Anterior cingulate cortex (tissue), 58 donors: ENCODE results near the gene ATP6V1C2.

Source experiments
- DNase-seq, 58 donors: peaks; one replicate each; lab custom pipeline; 2025; lab: John Stamatoyannopoulos, UW

Gene ATP6V1C2

DNA sequence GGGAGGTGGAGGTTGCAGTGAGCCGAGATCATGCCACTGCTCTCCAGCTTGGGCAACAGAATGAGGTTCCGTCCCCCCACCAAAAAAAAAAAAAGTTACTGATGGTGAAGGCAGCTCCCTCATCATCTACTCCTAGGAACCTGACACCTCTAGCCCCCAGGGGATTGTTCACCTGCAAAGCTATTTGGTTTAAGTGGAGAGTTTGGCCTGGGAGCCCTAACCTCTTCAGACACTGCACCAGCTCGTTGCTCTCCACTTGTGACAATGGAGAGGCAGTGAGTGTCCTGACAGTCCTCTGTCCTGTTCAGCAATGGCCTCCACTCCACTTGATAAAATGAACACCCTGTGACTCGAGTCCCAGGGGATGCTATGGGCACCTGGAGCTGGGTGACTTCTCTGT is 43.5 kb downstream of the ATP6V1C2 start:
- no peak for DNase-seq

DNA sequence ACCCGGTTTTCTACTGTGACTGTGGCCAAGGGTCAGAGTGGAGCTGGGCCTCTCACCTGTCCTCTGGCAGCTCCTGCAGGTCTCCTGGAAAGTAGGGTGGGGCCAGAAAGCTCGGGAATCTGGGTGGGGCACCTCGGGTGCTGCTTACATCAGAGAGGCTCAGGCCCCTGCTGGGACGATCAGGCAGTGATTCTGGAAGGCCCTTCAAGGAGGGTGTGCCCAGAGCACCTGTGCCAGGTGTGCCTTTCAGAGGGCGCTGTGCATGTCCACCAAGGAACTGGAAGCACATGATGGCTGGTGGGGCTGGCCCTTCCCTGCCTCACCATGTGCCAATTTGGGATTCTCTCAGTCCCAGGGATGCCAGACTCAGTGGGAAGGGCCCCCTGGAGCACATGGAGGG is 44.0 kb downstream of the ATP6V1C2 start:
- no peak for DNase-seq

DNA sequence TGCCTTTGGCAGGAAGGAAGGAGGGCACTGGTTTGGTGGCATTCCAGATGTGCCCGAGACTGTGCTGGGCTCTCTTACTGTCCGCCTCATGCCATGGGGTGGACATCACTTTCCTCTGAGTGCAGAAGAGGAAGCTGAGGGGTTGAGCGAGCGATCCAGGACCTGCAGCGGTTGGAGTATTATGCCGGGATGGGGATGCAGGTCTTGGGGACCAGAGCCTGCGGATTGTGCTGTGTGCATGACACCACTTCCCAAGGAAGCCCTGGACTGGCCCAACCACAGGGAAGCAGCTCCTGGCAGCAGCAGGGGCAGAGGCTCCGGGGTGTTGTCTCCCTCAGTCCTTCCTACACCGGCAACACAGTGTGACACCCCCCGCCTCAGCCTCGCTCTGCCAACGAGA is 44.5 kb downstream of the ATP6V1C2 start:
- no peak for DNase-seq

DNA sequence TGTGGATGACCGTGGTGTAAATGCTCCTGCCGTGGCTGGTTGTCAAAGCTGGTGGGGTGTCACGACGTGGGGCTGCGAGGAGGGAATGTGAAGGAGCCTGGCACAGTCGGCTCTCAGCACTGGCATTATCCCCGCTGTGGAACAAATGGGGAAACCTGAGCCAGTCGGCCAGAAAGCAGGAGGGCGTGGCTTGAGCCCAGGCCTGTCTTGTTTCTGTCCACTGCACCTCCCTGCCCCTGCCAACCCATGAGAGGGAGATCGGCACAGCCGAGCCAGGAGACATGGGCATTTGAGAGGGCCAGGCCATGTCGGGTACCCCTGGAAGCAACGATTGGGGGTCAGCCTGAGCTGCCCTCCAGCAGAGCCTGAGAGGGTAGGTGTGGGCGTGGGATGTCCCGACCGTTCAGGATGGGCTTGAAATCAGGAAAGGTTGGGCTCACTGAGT is 46.7 kb downstream of the ATP6V1C2 start:
- DNase-seq = no peak

DNA sequence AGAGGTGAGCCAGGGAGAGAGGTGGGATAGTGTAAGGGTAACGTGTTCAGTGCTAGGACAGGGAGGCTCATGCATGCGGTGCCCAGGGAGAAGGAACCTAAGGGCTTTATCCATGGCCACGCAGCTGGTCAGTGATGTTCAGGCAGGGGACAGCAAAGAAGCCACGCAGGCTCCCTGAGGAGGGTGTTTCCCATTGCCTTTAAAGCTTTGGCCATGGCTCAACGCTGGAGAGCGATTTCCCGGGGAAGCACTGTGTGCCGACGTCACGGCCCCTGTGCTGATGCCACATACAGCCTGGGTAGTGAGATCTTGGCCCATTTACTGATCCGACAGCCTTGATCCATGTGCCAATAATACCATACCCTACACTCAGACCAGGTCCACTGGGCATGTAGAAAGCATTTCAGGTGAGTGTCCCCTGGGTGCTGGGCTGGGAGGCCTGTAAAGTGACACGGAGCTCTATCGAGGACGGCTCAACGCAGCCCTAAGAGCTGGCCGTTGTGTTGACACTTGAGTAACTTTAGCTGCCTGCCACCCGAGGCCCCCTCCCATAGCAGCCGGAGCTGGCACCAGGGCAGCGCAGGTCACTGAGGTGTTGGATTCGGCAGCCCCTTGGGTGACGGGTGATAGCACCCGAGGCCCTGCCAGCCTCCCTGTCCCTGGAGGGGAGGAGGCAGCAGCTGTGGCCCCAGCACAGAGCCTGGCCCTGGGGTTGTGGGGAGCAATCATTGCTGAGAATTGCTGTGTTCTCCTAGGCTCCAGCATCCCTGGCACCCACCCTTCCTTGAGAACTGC is 49.7 kb downstream of the ATP6V1C2 start:
- DNase-seq = no peak

DNA sequence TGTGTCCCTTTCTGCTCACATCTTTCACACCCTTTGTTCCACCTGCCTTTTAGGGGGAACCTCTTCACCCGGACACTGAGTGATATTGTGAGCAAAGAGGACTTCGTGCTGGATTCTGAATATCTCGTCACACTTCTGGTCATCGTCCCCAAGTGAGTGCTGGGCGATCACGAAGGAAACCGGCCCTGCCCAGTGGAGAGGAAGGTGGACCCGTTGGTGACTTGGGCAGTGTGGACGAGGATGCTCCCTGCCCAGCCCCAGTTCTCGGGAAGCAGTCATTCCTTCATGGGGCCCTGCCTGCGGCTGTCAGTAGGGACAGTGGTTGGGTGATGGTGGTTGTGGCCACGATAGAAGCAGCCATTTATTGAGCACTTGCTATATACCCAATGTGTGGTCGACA is 50.4 kb downstream of the ATP6V1C2 start:
- DNase-seq = no peak

DNA sequence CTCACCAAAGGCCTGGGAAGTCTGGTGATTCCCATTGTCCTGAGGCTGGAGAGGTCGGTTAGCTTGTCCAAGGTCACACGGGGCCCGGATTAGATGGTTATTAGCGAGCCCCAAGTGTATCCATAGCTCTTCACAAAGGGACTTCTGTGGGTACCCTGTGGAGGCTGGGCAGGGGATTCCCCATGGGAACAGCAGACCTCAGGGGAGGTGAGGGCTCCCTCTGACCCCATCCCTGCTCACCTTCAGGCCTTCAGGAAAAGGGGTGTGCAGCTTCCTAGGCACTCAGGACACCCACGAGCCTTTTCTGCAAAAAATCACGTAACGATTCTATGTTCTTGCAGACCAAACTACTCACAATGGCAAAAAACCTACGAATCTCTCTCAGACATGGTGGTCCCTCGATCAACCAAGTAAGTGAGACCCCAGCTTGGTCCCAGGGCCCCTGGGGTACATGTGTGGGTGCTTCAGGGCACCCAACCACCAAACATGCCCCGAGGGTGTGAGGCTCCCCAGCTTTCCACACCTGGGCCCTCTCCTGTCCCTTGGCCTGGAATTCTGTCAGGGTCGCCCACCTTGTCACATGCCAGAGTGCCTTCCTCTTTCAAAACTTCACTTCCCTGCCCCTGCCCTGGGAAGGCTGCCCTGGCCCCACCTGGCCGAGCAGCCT is 50.9 kb downstream of the ATP6V1C2 start:
- DNase-seq = no peak

DNA sequence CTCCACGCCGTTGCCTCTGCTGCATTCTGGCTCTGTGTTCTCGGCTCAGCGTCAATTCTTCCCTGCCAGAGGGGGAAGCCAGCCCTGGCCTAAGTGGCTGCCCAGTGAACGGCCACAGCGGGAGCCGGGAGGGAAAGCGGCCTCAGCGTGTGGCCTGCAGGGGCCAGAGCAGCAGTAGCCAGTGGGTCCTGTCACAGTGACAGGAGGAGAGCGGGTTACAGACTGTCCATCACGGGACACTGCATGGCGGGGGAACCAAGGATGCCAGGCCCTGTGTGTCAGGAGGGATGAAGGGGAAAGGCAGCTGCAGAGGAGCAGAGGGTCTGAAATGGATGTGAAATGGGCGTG is 51.4 kb downstream of the ATP6V1C2 start:
- DNase-seq = no peak

DNA sequence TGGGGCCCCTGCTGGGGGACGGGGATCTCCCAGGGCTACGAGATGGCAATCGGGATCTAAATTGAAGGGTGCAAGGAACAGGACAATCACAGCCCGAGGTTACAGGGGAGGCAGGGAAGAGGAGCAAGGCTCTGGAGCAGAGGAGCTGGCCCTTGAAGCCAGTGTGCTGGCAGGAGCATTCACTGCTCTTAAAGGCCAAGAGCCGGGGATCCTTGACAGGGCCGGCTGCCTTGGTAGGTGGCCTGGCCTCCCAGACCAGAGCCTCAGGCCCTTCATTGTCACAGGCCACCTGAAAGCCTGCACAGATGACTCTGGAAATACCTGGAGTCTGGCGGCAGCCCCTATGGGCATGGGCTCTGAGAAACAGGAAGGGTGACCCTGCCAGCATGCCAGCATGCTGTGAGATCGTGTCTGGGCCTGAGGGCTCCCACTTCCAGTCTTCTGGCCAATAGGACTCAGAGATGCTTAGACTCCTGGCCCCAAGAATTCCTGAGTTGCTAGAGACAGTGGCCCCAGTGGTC is 52.5 kb downstream of the ATP6V1C2 start:
- no peak for DNase-seq

DNA sequence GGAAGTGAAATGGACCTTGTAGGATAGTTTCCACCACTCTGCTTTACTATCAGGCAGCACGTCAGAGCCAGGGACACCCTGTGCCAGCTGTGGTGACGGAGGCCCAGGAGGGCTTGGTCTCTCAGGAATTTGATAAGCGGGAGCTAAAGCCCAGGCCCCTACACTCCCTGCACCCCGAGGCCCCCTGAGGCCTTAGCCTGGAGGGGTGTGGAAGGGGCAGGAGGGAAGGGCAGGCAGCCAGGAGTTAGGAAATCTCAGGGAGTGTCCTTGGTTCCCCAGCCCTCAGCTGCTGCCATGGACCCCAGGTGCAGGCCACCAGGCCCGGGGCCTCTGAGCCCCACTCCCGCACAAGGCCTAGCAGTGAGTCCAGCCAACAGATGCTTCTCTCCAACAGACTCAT is 53.0 kb downstream of the ATP6V1C2 start:
- no peak for DNase-seq

DNA sequence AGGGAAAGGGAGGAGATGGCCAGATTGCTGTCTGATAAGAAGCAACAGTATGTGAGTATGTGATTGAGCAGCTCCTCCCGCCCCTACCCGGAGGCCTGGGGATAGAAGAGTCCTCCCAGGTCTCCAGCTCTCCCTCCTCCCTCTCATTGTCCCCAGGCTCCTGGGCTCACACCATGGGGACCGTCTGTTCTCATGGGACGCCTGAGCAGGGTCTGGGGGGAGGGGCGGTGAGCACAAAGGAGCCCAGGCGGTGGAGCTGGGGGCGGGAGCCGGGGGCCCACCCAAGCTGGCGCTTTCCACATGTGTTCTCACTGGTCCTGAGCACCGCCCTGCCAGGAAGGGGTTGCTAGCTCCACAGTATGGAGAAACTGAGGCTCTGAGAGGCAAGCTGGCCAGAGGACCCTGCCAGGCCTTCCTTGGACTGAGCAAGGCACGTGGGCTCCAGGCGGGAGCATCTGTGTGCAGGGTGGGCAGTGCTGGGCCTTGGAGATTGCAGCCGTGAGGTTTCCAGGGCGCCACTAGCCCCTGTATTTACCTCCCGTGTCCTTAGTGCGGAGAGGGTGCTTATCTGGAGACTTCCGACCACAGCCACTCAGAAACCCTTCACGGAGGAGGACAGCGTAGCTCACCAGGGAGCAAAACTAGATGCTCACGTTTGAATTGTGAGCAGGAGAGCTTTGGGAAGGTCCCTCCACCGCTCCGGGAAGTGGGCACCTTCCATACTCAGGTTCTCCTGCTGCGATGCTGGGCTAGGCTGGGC is 53.8 kb downstream of the ATP6V1C2 start:
- DNase-seq = no peak

DNA sequence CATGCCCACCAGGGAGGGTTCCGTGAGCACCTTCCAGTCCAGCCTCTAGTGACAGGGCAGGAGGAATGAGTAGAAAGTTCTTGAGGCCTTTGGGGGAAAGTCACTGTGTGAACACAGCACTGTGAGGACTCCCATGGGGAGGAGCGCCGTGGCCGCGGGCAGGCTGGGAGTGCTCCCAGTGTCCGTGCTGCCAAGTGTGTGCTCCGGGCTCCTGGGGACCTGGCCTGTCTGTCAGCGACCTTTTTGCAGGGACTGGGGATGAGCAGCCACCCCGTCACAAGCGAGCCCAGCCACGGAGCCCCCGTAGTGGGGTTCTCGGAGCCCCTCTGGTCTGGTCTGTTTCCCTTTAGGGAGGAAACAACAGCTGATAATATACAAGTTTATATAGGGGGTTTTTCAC is 54.4 kb downstream of the ATP6V1C2 start:
- no peak for DNase-seq

DNA sequence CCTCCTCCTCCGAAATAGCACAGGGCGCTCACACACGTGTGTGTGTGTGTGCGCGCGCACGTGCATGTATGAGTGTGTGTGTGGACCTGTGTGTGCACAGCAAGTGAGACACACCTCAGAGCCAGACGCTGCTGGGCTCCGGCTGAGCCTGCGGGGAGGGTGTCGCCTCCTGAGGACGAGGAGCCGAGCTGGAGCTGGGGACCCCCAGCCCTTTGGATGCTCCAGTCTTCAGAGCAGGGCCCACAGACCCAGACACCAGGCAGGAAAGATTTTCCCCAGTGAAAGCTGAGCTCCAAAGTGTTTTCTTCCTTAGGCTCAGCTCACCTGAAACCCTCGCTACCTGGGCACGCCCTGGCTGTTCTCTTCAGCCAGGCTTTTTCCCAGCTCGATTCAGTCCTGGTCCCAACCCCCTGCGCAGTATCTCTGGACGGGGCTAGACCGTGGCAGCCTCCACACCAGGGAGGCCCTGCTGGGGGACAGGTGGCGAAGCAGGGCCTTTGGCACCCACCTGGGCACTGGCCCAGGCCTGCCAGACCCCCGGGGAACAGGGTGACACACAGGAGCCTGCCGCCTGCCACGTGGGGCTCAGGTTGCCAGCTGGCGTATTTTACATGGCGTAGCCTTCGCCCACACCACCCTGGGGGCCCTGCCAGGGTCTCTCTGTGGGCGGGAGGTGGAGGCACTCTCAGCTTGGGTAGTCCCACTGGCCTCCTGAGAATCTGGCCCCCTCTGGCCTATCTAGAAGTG is 55.0 kb downstream of the ATP6V1C2 start:
- DNase-seq = no peak

DNA sequence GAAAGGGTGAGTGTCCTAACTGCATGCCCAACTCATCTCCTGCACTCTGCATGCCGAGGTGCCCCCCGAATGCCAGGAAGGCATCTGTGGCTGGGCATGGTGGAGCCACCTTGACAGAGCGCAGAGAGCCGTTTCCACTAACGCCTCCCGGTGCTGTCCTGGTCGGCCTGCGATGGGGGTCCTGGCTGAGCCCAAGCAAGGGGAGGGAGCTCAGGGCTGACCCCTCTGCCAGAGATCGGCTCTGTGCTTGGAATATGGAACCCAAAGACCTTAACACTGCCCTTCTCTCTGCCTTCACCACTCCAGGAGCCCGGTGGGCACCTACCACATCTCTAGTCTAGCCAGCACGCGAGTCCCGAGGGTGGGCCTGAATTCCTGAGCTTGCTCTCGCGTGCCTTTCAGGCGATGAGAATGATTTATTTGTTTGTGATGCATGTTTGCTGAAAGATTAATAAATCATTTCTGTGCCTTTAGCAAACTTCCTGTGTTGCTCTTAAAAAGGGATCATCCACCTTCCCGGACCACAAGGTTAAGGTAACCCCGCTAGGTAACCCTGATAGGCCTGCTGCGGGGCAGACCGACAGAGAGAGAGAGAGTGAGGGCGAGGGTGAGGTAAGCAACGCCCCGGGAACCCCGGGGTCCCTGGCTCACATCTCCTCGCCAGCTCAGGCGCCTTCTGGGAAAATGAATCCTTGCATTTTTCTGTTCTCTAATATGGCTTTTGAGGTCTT is 55.8 kb downstream of the ATP6V1C2 start:
- DNase-seq = no peak

DNA sequence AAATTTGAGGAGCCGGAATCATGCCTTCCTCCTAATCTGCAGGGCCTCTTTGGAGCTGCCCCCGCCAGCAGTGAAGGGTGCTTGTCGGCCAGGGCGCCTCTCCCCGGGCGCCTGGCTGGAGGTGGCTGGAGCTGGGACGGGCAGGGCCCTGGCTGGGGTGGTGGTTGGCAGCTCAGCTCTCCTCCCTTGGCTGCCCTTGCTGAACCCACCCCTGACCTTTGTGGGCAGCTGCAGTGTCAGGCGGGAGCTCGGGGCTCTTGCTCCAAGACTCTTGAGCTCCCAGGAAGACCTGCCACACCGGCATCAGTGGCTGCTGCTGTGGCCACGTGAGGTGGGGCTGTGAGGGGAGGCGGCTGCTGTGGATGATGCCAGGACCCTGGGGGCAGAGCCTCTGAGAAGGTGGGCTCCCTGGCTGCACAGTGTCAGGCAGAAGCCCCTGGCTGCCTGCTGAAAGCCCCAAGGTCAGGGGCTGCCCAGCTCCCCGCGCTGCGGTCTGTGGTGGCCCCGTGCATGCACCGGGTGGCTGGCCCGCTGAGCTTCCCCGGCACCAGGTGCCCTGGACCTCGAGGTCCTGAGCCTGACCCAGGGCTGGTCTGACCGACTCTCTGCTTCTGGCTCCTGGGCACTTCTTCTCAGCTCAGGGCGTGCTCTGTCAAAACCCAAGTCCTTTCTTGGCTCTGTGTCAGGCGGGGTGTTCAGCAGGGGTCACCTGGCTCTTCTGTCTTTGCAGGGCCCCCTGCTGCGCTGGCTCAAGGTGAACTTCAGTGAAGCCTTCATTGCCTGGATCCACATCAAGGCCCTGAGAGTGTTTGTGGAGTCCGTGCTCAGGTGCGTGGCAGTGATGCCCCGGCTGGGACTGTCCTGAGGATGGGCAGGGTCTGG is 56.7 kb downstream of the ATP6V1C2 start:
- no peak for DNase-seq

DNA sequence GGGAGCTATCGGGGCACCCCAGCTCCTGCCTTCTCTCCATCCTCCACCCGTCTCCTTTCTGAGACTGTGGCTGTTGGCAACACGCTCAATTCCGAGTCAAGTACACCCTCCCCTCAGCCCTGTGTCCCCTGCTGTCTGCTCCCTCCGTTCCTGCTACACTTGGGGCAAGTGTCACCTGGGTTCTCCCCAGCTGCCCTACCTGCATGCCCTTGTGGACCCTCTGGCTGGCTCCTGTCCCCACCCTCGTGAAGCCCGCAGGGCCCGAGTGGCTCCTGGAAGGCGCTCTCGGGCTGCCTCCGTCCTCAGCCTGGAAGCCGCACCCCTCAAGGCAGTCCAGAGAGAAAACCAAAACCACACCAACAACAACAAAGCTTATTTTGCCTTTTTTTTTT is 57.3 kb downstream of the ATP6V1C2 start:
- DNase-seq = no peak

DNA sequence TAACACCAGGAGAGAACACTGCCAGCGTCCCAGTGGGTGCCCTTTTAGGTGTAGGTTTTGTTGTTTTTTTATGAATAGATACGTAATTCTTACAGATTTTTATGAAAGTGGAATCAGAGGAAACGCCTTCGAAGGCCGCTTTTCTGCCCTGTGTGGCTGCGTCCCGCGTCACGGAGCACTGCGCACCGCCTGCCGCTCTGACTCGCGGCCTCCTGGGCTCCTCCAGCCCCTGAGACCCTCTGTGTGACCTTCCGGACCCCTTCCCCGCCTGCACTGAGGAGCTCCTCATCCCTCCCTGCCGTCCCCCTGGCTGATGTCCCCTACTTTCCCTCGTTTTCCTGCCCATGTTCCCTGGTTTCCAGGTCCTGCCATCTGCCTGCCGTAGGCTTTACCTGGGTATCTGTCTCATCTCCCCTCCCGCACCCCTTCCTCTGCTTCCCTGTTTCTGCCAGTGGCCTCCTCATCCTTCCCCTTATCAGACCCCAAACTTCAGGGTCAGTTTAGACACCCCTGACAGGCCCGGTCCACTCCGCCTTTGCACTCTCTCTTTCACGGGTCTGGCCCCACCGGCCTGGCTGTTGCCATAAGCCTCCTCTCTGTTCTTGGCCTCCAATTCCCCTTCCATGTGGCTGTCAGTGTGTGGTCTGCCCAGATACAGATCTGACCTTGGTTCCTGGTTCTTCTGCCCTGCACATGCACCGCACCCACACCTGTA is 58.5 kb downstream of the ATP6V1C2 start:
- no peak for DNase-seq

DNA sequence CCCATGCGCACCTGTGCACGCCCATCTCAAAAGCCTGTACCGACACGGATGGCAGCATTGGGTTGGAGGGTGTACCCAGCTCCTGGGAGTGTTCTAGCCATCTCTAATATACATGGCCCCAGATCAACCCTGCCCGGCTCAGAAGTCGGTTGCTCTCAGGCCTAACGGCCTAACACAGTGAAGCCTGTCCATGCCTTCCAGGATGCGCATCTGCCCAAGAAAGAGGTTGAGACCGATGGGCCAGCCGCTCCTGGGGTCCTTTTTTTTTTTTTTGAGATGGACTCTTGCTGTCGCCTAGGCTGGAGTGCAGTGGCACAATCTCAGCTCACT is 59.0 kb downstream of the ATP6V1C2 start:
- DNase-seq = no peak
